HG03457 (cell line): ENCODE results near the gene RNASE2.
"Not testable (repeated sequence)": the region's sequence is repeated elsewhere in the genome, so short reads cannot be mapped to it uniquely, and the experiment has no call there.

Source experiments
- ATAC-seq: cut with Tn5 transposase; IDR thresholded peaks from one replicate; pipeline ENCODE4 v1.9.1; 2021; ENCODE audit warnings: moderate number of reproducible peaks; ENCODE audit not compliant: unreplicated experiment

RNASE2 gene

DNA sequence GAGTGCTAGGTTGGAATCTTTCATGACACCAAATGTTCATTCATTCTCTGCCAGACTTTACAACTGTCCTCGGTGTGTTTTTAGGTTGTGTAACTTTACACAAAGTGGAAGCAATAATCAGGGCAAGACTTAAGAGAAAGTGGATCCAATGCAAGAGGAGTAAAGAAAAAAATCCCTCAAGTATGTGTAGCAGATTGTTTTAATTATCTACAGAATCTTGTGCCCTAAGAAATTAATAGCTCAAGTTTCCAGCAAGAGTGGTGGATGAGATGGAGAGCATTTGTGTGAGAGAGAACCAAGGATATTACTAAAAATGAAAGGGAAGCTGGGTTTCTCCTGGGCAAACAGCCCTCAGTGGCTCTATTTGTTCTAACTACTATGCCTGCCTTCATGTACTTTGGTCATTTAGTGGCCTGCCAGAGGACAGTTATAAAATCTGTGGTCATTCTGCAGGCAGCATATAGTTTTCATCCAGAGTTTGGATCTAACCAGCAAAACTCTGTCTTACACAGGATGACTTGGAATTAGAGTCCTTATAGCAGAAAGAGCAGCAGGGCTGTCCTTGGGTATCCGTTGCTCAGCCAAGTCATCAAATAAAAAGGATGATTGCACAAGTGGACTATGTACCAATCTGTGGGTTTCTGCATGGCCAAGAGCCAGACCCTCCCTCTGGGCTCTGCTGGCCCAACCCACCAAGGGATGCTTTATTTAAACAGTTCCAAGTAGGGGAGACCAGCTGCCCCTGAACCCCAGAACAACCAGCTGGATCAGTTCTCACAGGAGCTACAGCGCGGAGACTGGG lies at the start of gene RNASE2:
RNASE2 (plus strand) TSS at position 752 of the 802 bp plus-strand sequence. CDS start 285 bp downstream, outside the sequence.
- ATAC-seq: not testable (repeated sequence)

DNA sequence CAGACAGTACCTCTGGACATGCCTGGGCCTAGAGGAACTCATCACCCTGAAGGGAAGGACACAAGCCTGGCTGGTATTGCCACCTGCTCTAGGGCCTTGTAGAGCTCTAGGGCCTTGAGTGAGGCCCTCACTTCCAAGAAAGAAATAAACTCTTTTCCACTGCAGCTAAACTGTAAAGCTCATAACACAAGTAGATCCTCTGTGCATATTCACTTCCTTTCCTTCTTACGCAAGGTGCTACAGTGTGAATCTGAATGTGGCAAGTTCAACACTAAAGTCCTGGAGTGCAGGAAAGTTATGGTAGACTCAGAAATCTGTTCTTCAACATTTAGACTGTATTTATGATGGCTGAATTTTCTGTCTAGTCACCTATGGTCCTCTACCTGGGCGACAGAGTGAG lies 49.6 kb upstream of the RNASE2 start:
- ATAC-seq: no peak

GRCh38 chr14:20907214-20907613 lies 48.1 kb upstream of the RNASE2 start:
- no peak for ATAC-seq

DNA sequence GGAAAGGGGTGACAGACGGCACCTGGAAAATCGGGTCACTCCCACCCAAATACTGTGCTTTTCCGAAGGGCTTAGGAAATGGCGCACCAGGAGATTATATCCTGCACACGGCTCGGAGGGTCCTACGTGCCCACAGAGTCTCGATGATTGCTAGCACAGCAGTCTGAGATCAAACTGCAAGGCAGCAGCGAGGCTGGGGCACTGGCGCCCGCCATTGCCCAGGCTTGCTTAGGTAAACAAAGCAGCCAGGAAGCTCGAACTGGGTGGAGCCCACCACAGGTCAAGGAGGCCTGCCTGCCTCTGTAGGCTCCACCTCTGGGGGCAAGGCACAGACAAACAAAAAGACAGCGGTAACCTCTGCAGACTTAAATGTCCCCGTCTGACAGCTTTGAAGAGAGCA lies 44.5 kb upstream of the RNASE2 start:
- not testable (repeated sequence) for ATAC-seq

GRCh38 chr14:20919038-20919756 lies 36.1 kb upstream of the RNASE2 start:
- ATAC-seq: not testable (repeated sequence)

DNA sequence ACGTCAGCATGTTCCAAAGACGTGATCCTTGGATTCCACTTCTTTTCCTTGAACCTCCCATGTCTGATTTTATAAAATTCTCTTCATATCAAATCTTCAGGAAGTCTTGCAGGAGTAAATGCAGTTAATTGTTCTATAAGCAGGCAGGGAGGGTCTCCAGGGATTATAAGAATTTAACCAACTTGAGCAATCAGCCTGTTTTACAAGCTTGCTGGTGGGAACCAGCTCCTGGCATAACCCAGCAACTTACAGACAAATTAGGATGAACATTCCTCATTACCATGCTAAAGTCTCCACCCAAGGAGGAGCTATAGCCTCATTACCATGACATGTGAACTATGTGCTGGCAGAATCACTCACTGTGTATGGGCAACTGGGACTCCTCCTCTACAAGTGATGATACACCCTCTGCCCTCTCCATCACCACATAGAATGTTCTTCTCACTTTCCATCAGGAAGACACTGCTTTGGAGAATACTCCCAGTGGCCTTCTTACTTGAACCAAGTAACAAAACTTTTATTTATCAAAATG lies 31.5 kb upstream of the RNASE2 start:
- not testable (repeated sequence) for ATAC-seq

GRCh38 chr14:20934148-20934762 lies 21.0 kb upstream of the RNASE2 start:
- ATAC-seq: no peak

- ATAC-seq: no peak
Measured at GRCh38 chr14:20935303-20935984, 19.8 kb upstream of the RNASE2 start.

- ATAC-seq: not testable (repeated sequence)
Measured at GRCh38 chr14:20945146-20945545, 10.1 kb upstream of the RNASE2 start.

- ATAC-seq: not testable (repeated sequence)
Measured at GRCh38 chr14:20946707-20947106, 8.6 kb upstream of the RNASE2 start.

DNA sequence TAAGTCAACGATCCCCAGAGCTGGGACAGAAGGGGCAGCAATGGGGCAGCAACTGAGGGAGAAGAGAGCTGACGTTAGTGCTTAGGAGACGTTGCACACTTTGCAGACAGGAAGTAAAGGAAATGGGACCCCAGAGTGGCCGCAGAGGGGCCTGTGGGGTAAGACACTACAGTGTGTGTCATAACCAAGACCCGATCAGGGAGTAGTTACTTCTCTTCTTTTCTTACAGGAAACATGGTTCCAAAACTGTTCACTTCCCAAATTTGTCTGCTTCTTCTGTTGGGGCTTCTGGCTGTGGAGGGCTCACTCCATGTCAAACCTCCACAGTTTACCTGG lies 219 bp downstream of the RNASE2 start:
- not testable (repeated sequence) for ATAC-seq

- no peak for ATAC-seq
Measured at GRCh38 chr14:20956376-20956976, 1.2 kb downstream of the RNASE2 start.

- not testable (repeated sequence) for ATAC-seq
Measured at GRCh38 chr14:20958946-20959345, 3.7 kb downstream of the RNASE2 start.

- no peak for ATAC-seq
Measured at GRCh38 chr14:20969336-20969735, 14.0 kb downstream of the RNASE2 start.

- no peak for ATAC-seq
Measured at GRCh38 chr14:20970647-20970982, 15.3 kb downstream of the RNASE2 start.

DNA sequence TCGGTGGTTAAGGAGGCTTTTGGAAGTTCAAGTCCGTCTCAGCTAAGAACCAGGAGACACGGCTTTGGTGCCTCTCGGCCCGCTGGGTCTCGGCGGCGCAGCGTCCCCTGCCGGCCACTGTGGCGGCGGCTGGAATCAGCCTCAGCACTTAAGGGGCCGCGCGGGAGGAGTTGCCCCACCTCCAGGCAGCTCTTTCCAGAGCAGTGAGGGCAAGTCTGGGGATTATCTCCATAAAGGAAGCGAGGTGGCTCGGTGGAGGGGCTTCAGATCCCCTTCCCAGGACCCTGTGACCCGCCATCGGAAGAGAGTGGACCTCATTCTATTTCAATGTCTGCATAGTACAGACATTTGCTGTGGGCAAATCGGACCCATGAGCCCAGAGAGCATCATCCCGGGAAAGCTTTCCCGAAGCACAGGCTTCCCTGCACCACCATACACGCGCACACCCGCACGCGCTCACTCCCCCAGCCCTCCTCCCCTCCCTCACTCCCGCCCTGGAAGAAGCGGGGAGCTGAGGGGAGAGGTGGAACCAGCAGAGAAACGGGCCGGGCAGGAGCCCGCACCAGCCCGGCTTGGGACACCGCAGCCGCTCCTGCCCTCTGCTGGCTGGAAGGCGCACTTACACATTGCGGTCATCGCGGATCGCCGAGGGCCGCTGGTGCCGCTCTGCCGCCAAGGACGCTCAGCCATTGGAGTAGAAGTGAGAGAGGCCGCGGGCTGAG lies 15.9 kb downstream of the RNASE2 start:
- ATAC-seq: peak; percentile 87

GRCh38 chr14:20971705-20972021 lies 16.4 kb downstream of the RNASE2 start:
- ATAC-seq: no peak

- ATAC-seq: no peak
Measured at GRCh38 chr14:20973501-20973900, 18.2 kb downstream of the RNASE2 start.

DNA sequence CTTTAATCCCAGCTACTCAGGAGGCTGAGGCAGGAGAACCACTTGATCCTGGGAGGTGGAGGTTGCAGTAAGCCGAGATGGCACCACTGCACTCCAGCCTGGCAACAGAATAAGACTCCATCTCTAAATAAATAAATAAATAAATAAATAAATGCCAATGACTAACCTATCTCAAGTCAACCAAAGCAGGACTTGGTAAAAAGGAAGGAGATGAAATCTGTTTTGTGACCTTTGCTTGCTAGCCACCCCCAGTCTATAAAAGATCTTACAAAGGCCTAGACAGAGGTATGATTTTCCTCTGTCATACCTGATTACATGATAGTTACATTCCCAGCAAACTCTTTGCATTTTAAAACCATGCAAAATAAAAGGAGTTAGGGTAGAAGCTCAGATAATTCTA lies 21.0 kb downstream of the RNASE2 start:
- ATAC-seq: no peak

GRCh38 chr14:20978687-20979086 lies 23.4 kb downstream of the RNASE2 start:
- ATAC-seq: no peak
